ENCODE measurements around the gene SERPINA4. TPM values are rescaled to one million over a fixed set of nuclear protein-coding genes. Genes with fewer than 3 reads are reported as not detected.

SERPINA4 gene
- total and polyA plus RNA-seq, 2 of the 13 experiments (the other 11 are each of a cell fraction or from before 2014, with no cell fraction given), result 39.1 to 57.8 TPM

DNA sequence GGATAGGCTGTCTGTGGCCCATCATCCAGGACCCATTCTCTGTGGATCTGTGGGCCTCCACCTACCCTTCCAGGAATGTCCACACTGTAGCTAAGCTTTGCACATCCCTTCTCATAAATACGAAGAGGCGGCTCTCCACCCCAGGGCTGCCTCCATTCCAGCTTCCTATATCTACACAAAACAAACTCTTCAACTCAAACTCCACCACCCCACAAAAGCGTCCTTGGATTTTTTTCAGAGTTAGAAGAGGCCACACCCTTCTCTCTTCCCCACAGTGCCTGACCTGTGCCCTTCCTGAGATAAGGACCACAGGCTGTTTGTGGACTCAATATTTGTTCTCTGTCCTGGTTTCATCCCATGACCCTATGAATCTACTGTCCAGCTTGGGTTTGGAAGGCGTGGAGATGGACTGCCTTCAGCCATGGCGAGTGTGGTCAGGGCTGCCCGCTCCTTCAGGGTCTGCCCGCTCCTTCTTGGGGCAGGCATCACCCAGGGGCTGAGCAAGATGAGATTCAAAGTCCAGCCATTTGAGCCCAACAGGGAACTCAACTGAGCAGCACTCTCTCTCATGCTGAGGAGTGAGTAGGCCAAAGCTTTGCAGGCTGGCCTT, 39.0 kb upstream of the SERPINA4 start (continued):
- TF ChIP-seq, protein P1, sequence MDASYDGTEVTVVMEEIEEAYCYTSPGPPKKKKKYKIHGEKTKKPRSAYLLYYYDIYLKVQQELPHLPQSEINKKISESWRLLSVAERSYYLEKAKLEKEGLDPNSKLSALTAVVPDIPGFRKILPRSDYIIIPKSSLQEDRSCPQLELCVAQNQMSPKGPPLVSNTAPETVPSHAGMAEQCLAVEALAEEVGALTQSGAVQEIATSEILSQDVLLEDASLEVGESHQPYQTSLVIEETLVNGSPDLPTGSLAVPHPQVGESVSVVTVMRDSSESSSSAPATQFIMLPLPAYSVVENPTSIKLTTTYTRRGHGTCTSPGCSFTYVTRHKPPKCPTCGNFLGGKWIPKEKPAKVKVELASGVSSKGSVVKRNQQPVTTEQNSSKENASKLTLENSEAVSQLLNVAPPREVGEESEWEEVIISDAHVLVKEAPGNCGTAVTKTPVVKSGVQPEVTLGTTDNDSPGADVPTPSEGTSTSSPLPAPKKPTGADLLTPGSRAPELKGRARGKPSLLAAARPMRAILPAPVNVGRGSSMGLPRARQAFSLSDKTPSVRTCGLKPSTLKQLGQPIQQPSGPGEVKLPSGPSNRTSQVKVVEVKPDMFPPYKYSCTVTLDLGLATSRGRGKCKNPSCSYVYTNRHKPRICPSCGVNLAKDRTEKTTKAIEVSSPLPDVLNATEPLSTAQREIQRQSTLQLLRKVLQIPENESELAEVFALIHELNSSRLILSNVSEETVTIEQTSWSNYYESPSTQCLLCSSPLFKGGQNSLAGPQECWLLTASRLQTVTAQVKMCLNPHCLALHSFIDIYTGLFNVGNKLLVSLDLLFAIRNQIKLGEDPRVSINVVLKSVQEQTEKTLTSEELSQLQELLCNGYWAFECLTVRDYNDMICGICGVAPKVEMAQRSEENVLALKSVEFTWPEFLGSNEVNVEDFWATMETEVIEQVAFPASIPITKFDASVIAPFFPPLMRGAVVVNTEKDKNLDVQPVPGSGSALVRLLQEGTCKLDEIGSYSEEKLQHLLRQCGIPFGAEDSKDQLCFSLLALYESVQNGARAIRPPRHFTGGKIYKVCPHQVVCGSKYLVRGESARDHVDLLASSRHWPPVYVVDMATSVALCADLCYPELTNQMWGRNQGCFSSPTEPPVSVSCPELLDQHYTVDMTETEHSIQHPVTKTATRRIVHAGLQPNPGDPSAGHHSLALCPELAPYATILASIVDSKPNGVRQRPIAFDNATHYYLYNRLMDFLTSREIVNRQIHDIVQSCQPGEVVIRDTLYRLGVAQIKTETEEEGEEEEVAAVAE (CRISPR knock-in tag; IDR thresholded peaks at IDR 0.05; ENCODE audit: borderline replicate concordance), result 0 out of 2 replicates have a peak, but pooled peaks have one; percentile 45
- TF ChIP-seq, protein P2, sequence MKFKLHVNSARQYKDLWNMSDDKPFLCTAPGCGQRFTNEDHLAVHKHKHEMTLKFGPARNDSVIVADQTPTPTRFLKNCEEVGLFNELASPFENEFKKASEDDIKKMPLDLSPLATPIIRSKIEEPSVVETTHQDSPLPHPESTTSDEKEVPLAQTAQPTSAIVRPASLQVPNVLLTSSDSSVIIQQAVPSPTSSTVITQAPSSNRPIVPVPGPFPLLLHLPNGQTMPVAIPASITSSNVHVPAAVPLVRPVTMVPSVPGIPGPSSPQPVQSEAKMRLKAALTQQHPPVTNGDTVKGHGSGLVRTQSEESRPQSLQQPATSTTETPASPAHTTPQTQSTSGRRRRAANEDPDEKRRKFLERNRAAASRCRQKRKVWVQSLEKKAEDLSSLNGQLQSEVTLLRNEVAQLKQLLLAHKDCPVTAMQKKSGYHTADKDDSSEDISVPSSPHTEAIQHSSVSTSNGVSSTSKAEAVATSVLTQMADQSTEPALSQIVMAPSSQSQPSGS (CRISPR knock-in tag; IDR thresholded peaks at IDR 0.05), result no peak
- TF ChIP-seq, protein P3, sequence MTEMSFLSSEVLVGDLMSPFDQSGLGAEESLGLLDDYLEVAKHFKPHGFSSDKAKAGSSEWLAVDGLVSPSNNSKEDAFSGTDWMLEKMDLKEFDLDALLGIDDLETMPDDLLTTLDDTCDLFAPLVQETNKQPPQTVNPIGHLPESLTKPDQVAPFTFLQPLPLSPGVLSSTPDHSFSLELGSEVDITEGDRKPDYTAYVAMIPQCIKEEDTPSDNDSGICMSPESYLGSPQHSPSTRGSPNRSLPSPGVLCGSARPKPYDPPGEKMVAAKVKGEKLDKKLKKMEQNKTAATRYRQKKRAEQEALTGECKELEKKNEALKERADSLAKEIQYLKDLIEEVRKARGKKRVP (CRISPR knock-in tag; IDR thresholded peaks at IDR 0.05), result 0 out of 4 replicates have a peak, but pooled peaks of 1 of the 2 experiments have one; percentile 23
- TF ChIP-seq GZF1 (CRISPR knock-in tag; IDR thresholded peaks at IDR 0.05) (no peak), ZNF773 (CRISPR knock-in tag; IDR thresholded peaks at IDR 0.05; ENCODE audit: borderline replicate concordance) (no peak), REST (IDR thresholded peaks at IDR 0.05; ENCODE audit: borderline replicate concordance in 1 of 2, low read depth in 1 of 2, low read length in 2 of 2) (no peak), ZNF546 (CRISPR knock-in tag; conservative IDR thresholded peaks at IDR 0.05) (no peak), SP4 (CRISPR knock-in tag; IDR thresholded peaks at IDR 0.05) (peak; percentile 13; the same call in 1 of the 2 replicates), SRSF9 (IDR thresholded peaks at IDR 0.05; ENCODE audit: borderline replicate concordance, insufficient read depth, low read depth, low read length, poor library complexity, severe bottlenecking) (no peak), KDM6A (CRISPR knock-in tag; IDR thresholded peaks at IDR 0.05; ENCODE audit: low read depth) (peak; percentile 79)
- TF ChIP-seq, protein P4, sequence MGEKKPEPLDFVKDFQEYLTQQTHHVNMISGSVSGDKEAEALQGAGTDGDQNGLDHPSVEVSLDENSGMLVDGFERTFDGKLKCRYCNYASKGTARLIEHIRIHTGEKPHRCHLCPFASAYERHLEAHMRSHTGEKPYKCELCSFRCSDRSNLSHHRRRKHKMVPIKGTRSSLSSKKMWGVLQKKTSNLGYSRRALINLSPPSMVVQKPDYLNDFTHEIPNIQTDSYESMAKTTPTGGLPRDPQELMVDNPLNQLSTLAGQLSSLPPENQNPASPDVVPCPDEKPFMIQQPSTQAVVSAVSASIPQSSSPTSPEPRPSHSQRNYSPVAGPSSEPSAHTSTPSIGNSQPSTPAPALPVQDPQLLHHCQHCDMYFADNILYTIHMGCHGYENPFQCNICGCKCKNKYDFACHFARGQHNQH (CRISPR knock-in tag; IDR thresholded peaks at IDR 0.05), result peak; percentile 50; the same call in 1 of the 2 replicates
- TF ChIP-seq, protein P5, sequence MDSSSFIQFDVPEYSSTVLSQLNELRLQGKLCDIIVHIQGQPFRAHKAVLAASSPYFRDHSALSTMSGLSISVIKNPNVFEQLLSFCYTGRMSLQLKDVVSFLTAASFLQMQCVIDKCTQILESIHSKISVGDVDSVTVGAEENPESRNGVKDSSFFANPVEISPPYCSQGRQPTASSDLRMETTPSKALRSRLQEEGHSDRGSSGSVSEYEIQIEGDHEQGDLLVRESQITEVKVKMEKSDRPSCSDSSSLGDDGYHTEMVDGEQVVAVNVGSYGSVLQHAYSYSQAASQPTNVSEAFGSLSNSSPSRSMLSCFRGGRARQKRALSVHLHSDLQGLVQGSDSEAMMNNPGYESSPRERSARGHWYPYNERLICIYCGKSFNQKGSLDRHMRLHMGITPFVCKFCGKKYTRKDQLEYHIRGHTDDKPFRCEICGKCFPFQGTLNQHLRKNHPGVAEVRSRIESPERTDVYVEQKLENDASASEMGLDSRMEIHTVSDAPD (CRISPR knock-in tag; IDR thresholded peaks at IDR 0.05), result peak; percentile 69; the same call in 1 of the 2 replicates

All from HepG2 (cell line).